CD4-positive, alpha-beta T cell treated with Interleukin-10 for 1 hour (primary cell): ENCODE measurements around the gene LKAAEAR1.
"Not testable (repeated sequence)": the region's sequence is repeated elsewhere in the genome, so short reads cannot be mapped to it uniquely, and the experiment has no call there.

Source experiments
- DNase-seq: peaks from one replicate; pipeline ENCODE4 v3.0.0-alpha.2; 2020

The LKAAEAR1 gene

DNA sequence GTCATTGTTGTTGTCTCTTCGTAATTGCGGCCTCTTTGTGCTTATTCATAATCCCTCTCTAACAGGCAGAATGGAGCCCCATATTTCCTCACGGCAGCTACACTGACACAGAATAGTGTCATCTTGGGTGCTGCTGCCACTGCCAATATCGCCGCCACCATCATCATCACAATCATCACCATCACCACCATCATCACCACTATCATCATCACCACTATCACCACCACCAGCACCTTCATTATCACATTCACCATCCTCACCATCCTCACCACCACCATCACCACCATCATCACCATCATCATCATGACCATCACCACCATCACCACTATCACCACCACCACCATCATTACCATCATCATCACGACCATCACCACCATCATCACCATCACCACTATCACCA lies 12.3 kb upstream of the LKAAEAR1 start:
- no peak for DNase-seq

DNA sequence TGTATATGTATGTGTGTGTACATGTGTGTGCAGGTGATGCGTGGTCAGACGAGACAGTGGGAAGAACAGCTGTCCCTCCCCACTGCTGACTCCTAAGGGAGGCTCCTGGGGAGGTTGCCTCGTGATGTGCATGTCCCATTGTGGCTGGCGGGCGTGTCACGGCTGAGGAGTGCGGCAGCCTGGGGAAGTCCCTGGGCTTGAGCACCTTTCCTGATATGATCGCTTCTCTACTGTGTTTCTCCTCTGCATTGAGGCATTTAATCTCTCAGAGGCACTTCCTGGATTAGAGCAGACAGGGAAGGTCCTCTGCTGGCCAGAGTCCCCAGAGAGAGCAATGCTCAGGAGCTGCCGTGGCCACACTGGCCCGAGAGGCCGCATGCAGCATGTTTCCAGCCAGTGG lies 11.7 kb upstream of the LKAAEAR1 start:
- DNase-seq = no peak

DNA sequence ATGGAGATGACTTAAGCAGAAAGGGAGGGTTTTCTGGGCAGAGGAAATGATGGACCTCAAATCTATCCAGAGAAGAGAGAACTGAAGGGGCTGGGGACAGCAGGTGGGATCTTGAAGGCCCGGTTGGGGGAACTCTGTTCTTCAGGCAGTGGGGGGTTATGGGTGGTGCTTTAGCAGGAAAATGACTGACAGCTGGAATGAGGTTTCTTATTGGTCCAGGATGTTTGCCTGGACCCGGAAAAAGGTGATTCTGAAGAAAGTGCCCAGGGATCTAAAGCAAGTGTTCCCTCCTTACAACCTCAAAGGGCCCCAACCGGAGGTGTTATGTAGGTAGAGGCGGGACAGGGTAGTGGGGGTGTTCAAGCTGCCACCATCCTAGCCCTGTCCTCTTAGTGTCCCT lies 11.3 kb upstream of the LKAAEAR1 start:
- DNase-seq = no peak

DNA sequence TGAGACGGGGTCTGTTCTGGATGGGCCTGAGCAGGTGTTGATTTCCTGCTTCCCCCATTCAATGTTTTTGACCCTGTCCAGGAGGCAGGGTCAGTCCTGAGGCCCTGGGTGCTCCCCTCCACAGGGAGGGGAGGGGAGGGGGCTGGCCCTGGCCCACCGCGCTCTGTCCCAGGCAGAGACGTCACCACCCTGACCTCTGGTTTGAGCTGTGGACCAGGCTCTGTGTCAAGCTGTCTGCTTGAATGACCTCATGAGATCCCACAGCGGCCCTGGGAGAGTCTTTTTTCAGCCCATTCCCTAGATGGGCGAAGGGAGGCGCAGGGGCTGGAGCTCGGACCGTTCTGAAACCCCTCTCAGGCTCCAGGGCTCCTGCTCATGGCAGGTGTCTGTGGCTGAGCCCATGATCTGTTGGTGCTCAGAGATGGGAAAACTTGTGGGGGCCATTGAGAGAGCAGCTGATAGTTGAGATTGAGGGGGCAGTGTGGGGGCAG lies 8.9 kb upstream of the LKAAEAR1 start:
- DNase-seq = no peak

DNA sequence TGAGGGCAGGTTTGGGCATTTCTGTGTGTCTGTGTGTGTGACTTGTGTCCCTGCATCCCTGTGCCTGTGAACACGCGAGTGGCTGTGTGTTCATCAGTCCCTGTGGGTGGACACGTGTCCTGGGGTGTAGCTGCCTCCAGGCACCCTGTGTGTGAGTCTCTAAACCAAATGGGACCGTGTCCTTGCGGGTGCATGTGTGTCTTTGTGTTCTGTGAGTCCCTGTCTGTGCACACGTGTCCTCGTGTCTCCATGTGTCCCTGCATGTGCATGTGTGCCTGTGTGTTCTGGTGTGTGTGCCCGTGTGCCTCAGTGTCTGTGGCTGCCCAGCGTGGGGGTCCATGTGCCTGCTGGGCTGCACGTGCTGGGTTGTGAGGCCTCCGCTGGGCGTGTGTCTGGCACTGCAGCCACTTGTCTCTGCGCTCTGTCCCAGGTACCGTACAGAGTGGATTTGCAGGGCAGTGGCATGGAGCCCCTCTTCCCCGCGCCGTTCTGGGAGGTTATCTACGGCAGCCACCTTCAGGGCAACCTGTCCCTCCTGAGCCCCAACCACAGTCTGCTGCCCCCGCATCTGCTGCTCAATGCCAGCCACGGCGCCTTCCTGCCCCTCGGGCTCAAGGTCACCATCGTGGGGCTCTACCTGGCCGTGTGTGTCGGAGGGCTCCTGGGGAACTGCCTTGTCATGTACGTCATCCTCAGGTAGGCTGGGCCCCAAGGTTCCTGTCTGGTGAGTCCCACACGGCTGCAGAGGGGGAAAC lies 8.2 kb upstream of the LKAAEAR1 start:
- DNase-seq = no peak

DNA sequence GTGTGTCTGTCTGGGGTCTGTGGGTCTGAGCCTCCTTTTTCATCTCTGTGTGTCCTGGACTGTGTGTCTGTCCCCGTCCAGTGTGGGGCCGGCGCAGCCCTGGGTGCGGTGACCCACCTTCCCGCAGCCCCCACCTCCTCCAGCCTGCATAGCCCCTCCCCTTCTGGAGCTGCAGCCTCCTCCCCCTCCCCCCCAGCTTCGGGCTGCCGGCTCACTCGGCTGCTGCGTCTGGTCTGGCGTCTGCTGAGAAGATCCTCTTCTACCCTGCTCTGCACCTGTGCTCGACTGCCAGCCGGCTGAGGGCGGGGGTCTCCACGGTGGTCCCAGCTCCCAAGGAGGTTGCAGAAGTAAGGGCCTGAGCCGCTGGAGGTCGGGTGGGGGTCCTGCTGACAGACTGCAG lies 7.6 kb upstream of the LKAAEAR1 start:
- no peak for DNase-seq

DNA sequence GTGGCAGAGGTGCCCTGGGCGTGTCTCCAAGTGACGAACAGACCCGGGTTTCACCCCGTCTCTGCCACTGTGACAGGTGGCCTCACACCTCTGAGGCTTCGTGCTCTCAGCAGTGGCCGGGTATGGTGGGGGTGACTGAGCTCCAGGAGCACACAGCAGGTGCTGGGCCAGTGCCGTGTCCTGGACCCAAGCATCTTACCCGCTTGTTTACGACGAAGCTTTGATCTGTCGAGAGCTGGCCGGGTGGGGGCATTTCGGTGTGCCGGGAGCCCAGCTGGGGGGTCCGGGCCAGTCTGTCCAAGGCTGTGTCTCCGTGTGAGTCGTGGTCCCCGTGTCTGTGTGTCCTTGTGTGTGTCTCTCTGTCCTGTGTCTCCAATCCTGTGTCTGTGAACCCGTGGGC lies 7.1 kb upstream of the LKAAEAR1 start:
- no peak for DNase-seq

DNA sequence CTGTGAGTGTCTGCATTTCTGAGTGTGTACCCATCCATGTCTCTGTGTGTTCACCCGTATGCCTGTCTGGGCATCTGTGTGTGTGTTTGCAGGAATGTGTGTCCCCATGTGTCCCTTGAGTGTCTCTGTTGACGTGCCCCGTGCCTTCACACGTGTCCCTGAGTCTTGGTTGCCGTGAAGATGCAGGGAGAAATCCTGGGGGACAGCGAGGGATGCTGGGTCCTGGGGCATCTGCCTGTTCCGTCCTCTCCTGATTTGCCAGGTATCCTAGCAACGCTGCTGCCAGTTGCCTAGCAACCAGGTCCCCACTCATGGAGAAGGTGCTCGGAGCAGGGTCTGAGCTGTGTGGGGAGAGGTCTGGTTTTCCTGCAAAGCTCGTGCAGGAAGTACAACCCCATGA lies 6.0 kb upstream of the LKAAEAR1 start:
- no peak for DNase-seq

DNA sequence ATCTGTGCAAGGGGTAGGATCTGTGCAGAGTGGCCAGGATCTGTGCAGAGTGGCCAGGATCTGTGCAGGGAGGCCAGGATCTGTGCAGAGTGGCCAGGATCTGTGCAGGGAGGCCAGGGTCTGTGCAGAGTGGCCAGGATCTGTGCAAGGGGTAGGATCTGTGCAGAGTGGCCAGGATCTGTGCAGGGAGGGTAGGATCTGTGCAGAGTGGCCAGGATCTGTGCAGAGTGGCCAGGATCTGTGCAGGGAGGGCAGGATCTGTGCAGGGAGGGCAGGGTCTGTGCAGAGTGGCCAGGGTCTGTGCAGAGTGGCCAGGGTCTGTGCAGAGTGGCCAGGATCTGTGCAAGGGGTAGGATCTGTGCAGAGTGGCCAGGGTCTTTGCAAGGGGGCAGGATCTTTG lies 4.4 kb upstream of the LKAAEAR1 start:
- not testable (repeated sequence) for DNase-seq

DNA sequence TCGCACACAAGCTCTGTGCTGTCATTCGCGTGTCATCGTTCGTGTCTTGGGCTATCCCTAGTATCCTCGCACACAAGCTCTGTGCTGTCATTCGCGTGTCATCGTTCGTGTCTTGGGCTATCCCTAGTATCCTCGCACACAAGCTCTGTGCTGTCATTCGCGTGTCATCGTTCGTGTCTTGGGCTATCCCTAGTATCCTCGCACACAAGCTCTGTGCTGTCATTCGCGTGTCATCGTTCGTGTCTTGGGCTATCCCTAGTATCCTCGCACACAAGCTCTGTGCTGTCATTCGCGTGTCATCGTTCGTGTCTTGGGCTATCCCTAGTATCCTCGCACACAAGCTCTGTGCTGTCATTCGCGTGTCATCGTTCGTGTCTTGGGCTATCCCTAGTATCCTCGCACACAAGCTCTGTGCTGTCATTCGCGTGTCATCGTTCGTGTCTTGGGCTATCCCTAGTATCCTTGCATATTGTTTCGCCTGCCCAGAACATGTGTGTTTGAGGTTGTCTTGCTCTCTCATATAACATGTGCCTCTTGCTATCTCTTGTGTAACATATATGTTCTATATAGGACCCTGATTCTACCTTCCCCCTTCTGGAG lies 3.1 kb upstream of the LKAAEAR1 start:
- DNase-seq = not testable (repeated sequence)

DNA sequence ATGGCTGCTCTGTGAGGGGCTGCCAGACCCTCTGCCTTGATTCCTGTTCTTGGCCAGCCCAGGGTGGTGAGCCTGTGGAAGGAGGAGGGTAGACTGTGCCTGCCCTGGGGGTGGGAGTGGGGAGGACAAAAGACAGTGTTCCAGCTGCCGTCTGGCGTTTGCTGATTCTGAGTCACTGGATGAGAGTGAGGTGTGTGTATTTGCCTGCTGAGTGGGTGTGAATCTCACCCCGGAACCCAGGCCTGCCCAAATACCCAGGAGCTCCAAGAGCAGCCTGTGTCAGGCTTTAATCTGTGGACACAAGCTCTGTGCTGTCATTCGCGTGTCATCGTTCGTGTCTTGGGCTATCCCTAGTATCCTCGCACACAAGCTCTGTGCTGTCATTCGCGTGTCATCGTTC lies 2.6 kb upstream of the LKAAEAR1 start:
- DNase-seq = no peak

DNA sequence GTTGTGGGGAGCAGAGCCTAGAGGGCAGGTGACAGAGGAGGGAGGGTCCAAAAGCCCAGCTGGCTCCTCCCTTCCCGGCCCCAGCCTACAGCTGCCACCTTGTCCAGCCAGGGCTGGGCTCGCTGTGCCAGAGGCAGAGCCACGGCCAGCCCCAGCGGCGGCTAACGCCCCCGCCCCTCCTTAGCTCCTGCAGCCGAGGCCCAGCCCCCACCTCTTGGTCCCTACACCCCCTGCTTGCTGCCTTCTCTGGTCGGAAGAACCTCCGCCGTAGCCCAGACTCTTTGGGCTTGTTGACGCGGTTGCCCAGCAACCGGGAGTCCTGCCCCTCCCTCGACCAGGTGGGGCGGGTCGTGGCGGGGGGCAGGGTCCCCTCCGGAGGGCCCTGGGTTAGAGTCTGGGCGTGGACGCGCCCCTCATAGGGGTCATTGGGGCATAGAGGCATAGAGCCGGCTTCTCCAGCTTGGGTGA lies 521 bp upstream of the LKAAEAR1 start:
- DNase-seq = no peak

DNA sequence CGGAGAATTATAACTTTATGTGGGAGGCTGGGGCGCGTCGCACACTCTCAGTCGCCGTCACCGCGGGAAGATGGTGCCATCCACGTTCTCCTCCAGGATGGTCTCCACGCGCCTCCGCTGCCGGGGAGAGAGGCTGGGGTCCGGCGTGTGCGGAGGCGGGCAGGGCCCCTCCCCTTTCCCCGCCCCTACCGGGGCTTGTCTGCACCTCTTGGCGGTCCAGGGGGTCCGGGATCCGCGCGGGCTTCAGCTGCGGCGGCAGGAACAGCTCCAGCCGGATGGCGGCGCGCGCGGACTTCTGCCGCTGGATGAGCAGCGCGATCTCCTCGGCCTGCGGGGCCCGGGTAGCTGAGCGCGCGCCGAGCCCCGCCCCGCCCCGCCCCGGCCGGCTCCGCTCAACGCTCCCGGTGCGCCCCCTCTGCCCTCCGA lies 807 bp downstream of the LKAAEAR1 start:
- peak; percentile 76 for DNase-seq

DNA sequence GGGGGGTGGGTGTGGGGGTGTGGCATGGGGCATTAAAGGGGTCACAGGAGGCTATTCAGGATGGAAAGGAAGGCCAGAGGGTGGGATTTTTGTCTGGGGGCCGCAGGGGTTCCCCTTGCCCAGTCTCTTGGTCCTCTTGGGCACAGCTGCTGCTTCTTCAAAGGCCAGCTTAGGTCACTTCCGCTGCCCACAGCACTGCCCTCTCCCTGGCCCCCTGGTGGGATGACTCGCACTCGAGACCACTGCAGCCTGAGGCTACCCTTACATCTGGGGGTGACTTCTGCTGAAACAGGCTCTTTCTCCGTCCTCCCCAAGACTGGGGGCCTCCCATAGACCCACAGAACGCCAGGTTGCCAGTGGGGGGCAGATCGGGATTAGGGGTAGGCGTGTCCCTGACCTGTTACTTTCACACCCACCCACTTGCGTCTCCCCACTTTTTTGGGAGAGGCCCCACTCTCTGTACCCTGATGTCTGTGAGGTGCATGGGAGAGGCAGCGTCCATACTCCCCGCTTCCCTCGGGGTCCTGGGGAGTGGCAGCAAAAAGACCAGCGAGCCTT lies 1.3 kb downstream of the LKAAEAR1 start:
- DNase-seq = no peak

DNA sequence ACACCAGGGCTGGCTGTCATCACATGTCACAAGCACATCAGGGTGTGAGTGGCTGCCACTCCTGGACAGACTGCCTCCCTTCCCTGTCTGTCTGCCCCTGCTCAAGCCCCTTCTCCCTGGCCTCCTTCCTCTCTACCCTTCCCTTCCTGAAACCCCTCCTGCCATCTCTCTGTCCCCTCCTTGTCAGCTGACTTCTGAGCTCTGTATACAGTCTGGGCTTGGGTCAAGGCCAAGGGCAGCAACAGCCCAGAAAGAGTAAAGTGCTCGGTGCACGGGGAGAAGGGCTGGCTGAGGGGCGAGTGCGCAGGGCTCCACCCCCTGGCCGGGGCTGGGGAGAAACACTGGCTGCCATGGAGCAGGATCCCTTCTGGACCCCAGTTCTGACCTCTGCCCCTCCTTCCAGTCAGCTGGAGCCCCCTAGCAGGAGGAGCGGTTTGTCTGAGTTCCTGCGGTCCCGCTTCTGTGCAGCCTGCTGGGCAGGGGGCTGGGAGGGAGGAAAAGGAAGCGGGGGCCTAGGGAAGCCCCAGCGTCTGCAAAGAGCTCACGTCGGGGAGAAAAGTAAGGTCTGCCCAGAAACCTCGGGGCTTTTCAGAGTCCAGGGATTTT lies 2.0 kb downstream of the LKAAEAR1 start:
- DNase-seq = no peak

DNA sequence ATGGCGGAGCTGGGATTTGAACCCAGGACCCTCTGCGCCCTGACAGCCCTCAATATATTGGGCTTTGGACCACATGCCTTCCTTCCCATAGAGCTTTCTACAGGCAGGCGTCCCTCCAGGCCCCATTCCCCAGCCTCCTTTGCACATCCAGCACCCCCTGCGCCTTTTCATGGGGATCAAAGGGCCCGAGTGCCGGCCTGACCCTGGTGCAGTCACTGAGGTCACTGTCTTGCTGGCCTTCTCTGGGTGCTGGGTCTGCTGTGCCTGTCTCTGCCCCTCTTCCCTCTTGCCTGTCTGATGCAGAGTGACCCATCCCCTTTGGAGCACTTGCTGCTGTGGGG lies 2.6 kb downstream of the LKAAEAR1 start:
- DNase-seq = no peak

DNA sequence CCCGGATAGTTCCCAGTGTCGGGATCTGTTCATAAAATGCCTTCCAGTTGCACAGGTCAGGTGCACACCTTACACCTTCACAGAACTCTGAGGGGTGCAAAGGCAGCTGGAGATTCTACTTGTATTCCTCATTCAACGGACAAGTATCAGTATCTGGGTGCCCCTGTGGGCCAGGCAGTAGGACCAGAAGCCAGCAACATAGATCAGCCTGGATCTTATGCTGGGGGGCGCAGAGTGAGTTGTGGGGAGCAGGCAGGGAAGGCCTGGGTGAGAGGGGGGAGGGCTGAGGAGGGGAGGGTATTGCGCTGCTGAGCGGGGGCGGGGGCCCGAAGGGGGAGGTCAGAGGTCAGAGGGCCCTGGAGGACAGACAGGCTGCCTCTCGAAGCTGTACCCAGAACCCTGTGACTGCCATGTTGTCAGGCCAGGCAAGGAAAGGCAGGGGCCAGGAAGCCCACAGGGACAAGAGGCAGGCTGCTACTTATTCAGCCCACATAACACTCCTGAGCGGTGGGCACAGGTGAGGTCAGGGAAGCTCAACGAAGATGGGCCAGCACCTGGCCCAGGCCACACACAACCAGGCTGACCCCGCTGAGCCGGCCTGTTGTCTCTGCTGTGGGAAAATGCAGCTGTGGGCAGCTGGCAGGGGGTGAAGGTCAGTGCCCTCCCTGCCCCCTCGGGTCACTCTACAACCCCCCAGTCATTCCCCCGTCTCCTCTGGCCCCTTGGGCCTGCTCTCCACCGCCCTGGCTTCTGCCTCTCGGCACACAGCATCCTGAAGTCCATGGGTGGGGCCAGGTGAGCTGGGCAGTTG lies 3.2 kb downstream of the LKAAEAR1 start:
- no peak for DNase-seq

DNA sequence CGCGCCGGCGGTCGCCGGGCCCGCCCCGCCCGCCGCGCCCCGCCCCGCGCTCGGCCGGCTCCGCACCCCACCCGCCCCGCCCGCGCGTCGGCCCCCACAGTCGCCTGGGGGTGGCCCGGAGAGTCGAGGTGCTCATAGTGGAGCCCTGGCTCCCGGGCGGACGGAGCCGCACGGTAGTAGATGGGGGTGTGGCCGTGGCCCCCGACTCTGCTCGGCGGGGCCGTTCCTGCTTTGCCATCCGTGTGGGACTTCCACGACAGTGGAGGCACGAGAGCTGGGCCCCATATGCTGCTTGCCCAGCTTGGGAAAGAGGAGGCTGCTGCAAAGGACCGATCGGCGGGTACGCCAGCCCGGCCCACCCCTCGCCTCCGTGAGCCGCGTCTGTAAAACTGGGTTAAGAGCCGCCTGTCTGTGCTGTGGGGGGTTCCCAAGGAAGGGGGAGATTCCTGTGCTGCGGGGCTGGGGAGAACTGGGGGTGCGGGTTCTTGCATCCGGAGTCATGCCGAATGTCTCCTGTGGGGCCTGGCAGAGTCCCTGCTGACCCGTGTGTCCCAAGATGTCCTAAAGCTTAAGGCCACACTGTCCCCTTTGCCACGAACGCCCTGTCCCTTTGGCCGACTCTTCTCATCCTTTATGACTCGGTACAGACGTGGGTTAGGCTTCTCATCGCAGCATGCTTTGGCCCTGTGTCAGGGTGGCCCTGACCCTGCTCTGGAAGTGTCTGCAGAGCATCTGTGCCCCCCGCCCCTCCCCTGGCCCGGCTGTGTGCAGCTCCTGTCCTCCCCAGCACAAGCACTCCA lies 4.0 kb downstream of the LKAAEAR1 start, which contains the start of gene OPRL1:
Gene OPRL1 (plus strand): TSS at position 70 of the 800 bp plus-strand sequence. CDS start 12,639 bp downstream, outside the sequence.
- peak; percentile 57 for DNase-seq

DNA sequence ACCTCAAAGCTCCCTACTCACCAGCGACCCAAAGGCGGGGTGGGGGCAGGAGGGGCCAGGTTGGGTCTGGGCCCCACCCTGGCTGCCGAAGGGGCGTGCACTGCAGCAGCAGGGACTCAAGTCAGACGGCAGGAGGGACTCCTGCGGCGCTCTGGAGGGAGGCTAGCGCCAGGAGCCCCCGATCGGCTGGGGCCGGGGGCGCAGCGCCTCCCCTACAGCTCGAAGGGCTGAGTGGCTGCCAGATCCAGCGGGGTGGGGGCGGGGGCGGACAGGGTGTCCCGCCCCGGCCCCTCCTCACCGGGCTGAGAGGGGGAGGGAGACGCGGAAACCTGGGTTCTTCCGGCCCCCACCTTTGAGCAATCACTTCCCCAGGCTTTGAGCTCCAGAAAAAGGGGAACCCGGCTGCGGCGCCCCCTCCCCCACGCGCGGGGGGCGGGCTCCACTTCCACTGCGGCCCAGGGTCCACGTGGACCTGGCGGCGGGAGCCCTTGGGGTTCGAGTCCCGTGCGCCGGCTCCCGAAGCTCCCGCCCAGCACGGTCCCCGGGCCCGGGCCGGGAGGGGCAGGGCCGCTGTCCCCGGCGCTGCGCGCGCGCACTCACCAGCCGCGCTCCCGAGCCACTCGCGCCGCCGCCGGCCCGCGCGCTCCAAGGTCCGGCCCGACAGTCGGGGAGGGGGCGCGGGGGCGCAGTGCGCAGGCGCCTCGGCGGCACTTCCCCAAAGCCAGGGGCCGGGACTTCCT lies 4.8 kb downstream of the LKAAEAR1 start, which contains the start of gene RGS19:
Gene RGS19 (minus strand): TSS at position 246 of the 740 bp plus-strand sequence. CDS start 2,632 bp downstream, outside the sequence.
- DNase-seq = peak; percentile 75

DNA sequence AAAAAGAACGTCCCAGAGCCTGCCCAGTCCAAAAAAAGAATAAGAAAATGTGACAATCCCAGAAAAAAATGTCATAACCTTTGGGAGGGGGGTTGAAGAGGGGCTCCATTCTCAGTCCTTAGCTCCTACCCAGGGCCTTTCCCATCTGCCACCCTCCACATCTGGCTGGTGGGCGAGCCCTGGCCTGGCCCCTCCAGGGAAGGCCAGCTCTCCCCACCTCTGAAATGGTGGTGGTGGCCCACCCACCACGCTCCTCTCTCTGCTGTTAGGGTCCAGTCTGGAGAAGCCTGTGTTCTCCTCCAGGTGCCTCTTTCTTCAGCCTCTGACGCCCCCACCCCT lies 5.3 kb downstream of the LKAAEAR1 start:
- no peak for DNase-seq

DNA sequence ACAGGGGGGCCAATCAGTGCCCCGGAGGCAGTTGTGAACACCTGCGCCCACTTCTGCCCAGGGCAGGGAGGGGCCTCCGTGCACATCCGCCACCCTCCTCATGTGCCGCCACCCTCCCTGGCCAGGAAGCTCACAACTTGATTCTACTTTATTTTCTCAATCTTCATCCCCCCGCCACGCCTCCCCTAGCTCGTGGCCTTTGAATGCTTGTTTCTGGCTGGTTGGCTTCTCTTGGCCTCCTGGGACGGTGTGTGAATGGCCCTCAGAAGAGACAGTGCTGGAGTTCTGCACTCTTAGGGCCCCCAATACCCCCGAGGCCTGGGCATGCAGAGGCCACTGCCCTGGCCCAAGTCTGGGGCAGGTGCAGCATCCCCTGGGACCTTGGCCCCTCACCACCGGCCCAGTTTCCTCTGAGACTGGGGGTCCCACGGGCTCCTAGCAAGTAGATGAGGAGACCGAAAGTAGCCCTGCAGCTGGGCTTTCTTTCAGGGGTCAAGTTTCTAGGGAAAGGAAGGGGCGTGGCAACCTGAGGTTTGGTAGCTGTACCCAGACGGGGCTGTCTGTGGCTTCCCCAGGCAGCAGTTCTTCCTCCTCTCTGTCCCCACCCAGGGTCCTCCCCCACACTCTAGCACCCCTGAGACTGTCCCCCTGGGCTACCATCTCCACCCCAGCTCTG lies 6.2 kb downstream of the LKAAEAR1 start:
- DNase-seq = peak; percentile 63
